Measurements from ENCODE around the gene GORASP1. TPM values are rescaled to one million over a fixed set of nuclear protein-coding genes. Genes with fewer than 3 reads are reported as not detected.
A peak's percentile ranks its signal among the peaks of the same experiment; 100 is the strongest.

The GORASP1 gene
- polyA plus RNA-seq, 3 donors = 23.2 to 105 (median 31.2) TPM

GRCh38 chr3:39096775-39097174 lies 10.7 kb downstream of the GORASP1 start:
- no peaks in the 10 kb centered on the region for H3K9me3 Mint-ChIP-seq
- 57% methylated on average over 1 of the region's 3 CpGs for WGBS (ENCODE audit: insufficient coverage)
- peak overlapping the region in 1 of 2 donors; percentile 31 for H3K27ac ChIP-seq (ENCODE audit: low read depth in 1 of 2, low read length in 2 of 2)
- H3K36me3 ChIP-seq (replicated peaks in 1 of 2; ENCODE audit: control insufficient read depth in 1 of 2, insufficient read depth in 2 of 2, low read length in 2 of 2) = peaks cover 87 to 94% of the 10 kb centered on the region in 2 donors
- no peaks in the 10 kb centered on the region for H3K27me3 ChIP-seq (ENCODE audit: control insufficient read depth in 2 of 2, insufficient read depth in 2 of 2, low read length in 2 of 2)
- H3K4me3 Mint-ChIP-seq = no peak overlapping the region
- H3K9me3 ChIP-seq (replicated peaks in 1 of 2; ENCODE audit: control insufficient read depth in 1 of 2, insufficient read depth in 1 of 2, low read length in 2 of 2) = no peaks in the 10 kb centered on the region
- DNase-seq = no peak
- H3K79me2 ChIP-seq (ENCODE audit: insufficient read depth, low read length) = no peaks in the 10 kb centered on the region
- H2AFZ ChIP-seq (ENCODE audit: insufficient read depth, low read depth, low read length, poor library complexity, severe bottlenecking) = no peak overlapping the region
- H4K20me1 ChIP-seq (ENCODE audit: insufficient read depth, low read length) = peaks cover 59% of the 10 kb centered on the region
- H3K27ac Mint-ChIP-seq = peak overlapping the region in 3 of 7 donors; percentile 46 to 55 (median 47)
- H3K4me1 ChIP-seq (ENCODE audit: control insufficient read depth in 1 of 2, insufficient read depth in 2 of 2, low read length in 2 of 2) = no peaks in the 10 kb centered on the region
- H3K4me2 ChIP-seq (replicated peaks; ENCODE audit: extremely low read depth, low read length, poor library complexity, severe bottlenecking) = no peak overlapping the region
- H3K4me3 ChIP-seq (replicated peaks in 1 of 3; ENCODE audit: low read depth in 2 of 3, low read length in 3 of 3) = no peak overlapping the region
- intact Hi-C loops (cut with micrococcal nuclease) = no loop called here
- H3K36me3 Mint-ChIP-seq = peaks cover 77 to 92% of the 10 kb centered on the region in 2 donors
- TF ChIP-seq CTCF (IDR thresholded peaks at IDR 0.05) = no peak
- peaks cover 0 to 1% (median 0%) of the 10 kb centered on the region in 3 donors for H3K27me3 Mint-ChIP-seq (ENCODE audit: low read depth in 3 of 3)
- peaks cover 2% of the 10 kb centered on the region for H3K4me1 Mint-ChIP-seq
- no peak overlapping the region for H3K9ac ChIP-seq (ENCODE audit: insufficient read depth, low read length, poor library complexity, severe bottlenecking)

GRCh38 chr3:39095778-39096177 lies 11.6 kb downstream of the GORASP1 start:
- no peaks in the 10 kb centered on the region for H3K27me3 ChIP-seq (ENCODE audit: control insufficient read depth in 2 of 2, insufficient read depth in 2 of 2, low read length in 2 of 2)
- H4K20me1 ChIP-seq (ENCODE audit: insufficient read depth, low read length) = peaks cover 49% of the 10 kb centered on the region
- no peak overlapping the region for H2AFZ ChIP-seq (ENCODE audit: insufficient read depth, low read depth, low read length, poor library complexity, severe bottlenecking)
- H3K79me2 ChIP-seq (ENCODE audit: insufficient read depth, low read length) = no peaks in the 10 kb centered on the region
- H3K9ac ChIP-seq (ENCODE audit: insufficient read depth, low read length, poor library complexity, severe bottlenecking) = no peak overlapping the region
- Mint-ChIP-seq H3K27me3 (ENCODE audit: low read depth in 3 of 3) (peaks cover 0 to 1% (median 0%) of the 10 kb centered on the region in 3 donors), H3K4me3 (no peak overlapping the region), H3K36me3 (peaks cover 86 to 97% of the 10 kb centered on the region in 2 donors), H3K9me3 (no peaks in the 10 kb centered on the region), H3K27ac (no peak overlapping the region), H3K4me1 (no peaks in the 10 kb centered on the region)
- no CpG with 5 or more reads among the region's 3 CpGs for WGBS (ENCODE audit: insufficient coverage)
- peaks cover 95 to 100% of the 10 kb centered on the region in 2 donors for H3K36me3 ChIP-seq (replicated peaks in 1 of 2; ENCODE audit: control insufficient read depth in 1 of 2, insufficient read depth in 2 of 2, low read length in 2 of 2)
- H3K27ac ChIP-seq (ENCODE audit: low read depth in 1 of 2, low read length in 2 of 2) = no peak overlapping the region
- no peak for DNase-seq
- TF ChIP-seq CTCF (IDR thresholded peaks at IDR 0.05) = no peak
- intact Hi-C loops (cut with micrococcal nuclease) = no loop called here
- no peak overlapping the region for H3K4me3 ChIP-seq (replicated peaks in 1 of 3; ENCODE audit: low read depth in 2 of 3, low read length in 3 of 3)
- H3K9me3 ChIP-seq (replicated peaks in 1 of 2; ENCODE audit: control insufficient read depth in 1 of 2, insufficient read depth in 1 of 2, low read length in 2 of 2) = no peaks in the 10 kb centered on the region
- no peak overlapping the region for H3K4me2 ChIP-seq (replicated peaks; ENCODE audit: extremely low read depth, low read length, poor library complexity, severe bottlenecking)
- no peaks in the 10 kb centered on the region for H3K4me1 ChIP-seq (ENCODE audit: control insufficient read depth in 1 of 2, insufficient read depth in 2 of 2, low read length in 2 of 2)

All from CD14-positive monocyte (primary cell).